ENCODE measurements around the gene CASP5.

GRCh38 chr11:105032495-105032894 lies 9.5 kb upstream of the CASP5 start:
- TF ChIP-seq CTCF (IDR thresholded peaks at IDR 0.05) (no peak), POLR2A (IDR thresholded peaks at IDR 0.05) (no peak)
